AG08395 (cell line): ENCODE data around the gene PTPMT1.

ENCODE experiments used
- DNase-seq: peaks from one replicate; pipeline ENCODE4 v3.0.0; 2012; ENCODE audit warnings: mixed read lengths, low spot score

The PTPMT1 gene

GRCh38 chr11:47583844-47584243, 18.4 kb downstream of the PTPMT1 start:
- DNase-seq, result no peak

- DNase-seq, result no peak
Observed at GRCh38 chr11:47586098-47586855, 20.9 kb downstream of the PTPMT1 start, which contains the start of gene FAM180B. TSS of gene FAM180B (plus strand) at chr11:47586678. CDS start at chr11:47586769, 91 bp downstream.

- no peak for DNase-seq
Observed at GRCh38 chr11:47587039-47587716, 21.8 kb downstream of the PTPMT1 start.

DNA sequence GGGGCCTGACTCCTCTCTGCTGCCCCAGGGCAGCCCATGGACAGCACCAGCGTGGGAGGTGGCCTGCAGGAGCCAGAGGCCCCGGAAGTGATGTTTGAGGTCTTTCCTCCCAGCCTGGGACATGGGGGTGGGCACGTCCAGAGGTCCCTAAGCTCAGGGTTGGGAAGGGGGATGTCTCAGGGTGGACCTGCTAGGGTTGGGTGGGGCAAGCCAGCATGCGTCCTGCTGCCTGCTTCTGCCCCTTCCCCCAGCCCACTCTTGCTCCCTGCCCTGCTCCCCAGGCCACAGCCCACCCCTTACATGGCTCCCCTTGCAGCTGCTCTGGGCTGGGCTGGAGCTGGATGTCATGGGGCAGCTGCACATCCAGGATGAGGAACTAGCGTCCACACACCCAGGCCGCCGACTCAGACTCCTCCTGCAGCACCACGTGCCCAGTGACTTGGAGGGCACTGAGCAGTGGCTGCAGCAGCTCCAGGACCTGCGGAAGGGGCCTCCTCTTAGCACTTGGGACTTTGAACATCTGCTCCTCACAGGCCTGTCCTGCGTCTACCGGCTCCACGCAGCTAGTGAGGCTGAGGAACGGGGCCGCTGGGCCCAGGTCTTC, 22.4 kb downstream of the PTPMT1 start:
- DNase-seq, result no peak

- DNase-seq, result no peak
Observed at GRCh38 chr11:47589118-47589517, 23.7 kb downstream of the PTPMT1 start.

DNA sequence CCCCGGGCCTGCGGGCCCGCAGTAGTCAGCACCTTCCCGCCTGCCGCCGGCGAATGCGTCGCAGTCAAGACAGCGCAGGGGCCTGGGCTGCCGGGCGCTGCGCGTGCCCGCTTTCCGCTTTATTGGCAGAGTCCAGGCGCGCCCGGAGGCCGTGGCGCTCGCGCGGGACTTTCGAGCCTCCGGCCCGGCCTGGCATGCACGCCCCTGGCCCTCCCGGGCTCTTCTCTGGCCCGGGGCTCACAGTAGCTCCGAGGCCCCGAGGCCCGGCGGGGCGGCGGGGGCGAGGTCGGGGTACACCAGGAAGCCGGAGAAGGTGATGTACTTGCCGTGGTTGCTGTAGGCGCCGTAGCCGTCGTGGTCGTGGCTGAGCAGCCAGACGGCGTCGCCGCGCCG, 24.2 kb downstream of the PTPMT1 start:
- DNase-seq, result no peak

DNA sequence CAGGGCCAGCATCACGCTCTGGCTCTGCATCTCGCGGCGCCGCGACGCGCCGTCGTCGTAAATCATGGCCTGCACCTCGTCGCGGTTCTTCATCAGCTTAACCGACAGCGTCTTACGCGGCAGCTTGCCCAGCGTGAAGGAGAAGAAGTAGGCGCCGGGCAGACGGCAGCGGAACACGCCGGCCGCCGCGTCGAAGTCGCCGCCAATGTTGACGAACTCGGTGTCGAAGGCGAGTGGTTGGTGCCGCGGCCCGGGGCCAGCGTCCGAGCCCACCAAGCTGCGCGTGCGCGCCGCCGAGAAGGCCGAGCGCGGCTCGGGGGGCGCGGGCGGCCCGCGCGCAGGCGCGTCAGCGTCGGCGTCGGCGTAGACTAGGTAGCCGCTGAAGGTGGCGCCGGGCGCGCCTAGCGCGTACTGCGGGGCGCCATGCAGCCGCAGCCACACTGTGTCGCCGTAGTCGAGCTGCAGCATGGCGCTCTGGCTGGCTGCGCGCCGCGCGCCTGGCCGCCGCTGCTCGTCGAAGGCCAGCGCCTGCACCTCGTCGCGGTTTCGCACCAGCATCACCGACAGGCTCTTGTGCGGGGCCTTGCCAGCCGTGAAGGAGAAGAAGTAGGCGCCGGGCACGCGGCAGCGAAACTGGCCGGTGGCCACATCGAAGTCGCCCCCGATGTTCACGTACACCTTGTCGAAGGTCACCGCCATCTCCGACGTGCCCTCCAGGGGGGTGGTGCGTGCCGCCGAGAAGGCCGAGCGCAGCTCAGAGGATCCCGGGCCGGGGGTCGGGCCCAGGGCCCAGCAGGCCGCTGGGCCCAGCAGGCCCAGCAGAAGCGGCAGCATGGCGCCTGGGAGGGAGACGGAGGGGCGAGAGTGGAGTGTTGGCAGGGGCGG, 24.8 kb downstream of the PTPMT1 start:
- DNase-seq, result no peak

DNA sequence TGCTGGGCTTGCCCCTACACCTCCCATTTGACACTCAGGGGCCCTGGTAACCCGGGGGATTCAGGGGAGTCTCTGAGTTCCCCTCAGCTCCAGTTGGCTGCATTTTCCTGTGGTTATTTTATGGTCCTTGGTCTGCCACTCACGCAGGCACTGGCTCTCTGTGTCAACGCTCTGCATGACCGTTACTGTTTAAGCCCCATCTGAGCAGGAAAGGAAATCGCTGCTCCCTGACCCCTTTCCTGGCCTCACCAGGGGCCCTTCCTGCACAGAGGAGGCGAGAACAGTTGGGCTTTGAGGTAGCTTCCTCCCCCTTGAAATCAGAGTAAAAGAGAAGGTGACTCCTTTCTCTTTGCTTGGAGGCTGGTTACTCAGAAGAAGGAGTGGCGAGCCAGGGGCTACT, 26.4 kb downstream of the PTPMT1 start:
- DNase-seq, result no peak

- DNase-seq, result no peak
Observed at GRCh38 chr11:47592251-47592650, 26.9 kb downstream of the PTPMT1 start.

- no peak for DNase-seq
Observed at GRCh38 chr11:47592970-47593369, 27.6 kb downstream of the PTPMT1 start.

- no peak for DNase-seq
Observed at GRCh38 chr11:47593492-47593933, 28.1 kb downstream of the PTPMT1 start.

GRCh38 chr11:47593934-47594855, 28.8 kb downstream of the PTPMT1 start, which contains the start of gene C1QTNF4:
TSS of gene C1QTNF4 (minus strand) at chr11:47594411. CDS start at chr11:47590810, 3,601 bp downstream.
- no peak for DNase-seq

- DNase-seq, result no peak
Observed at GRCh38 chr11:47595029-47595428, 29.6 kb downstream of the PTPMT1 start.

GRCh38 chr11:47595967-47596366, 30.6 kb downstream of the PTPMT1 start:
- no peak for DNase-seq

DNA sequence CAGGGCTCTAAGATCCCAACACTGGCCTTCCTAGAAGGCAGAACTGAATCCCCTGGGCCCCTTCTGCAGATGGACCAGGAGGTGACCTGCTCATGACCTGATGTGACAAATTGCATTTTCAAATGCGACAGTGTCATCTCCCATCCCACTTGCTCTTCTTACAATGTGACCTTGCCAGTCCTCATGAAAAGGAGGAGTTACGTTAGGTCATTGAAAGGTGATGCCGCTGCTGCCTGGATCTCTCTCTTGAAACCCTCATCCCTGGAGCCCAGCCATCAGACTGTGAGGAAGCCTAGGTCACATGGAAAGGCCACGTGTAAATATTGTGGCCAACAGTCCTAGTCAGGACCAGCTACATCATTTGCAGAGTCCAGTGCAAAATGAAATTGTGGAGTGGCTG, 34.5 kb downstream of the PTPMT1 start:
- DNase-seq, result no peak

GRCh38 chr11:47603295-47603694, 37.9 kb downstream of the PTPMT1 start:
- DNase-seq, result peak; percentile 46

DNA sequence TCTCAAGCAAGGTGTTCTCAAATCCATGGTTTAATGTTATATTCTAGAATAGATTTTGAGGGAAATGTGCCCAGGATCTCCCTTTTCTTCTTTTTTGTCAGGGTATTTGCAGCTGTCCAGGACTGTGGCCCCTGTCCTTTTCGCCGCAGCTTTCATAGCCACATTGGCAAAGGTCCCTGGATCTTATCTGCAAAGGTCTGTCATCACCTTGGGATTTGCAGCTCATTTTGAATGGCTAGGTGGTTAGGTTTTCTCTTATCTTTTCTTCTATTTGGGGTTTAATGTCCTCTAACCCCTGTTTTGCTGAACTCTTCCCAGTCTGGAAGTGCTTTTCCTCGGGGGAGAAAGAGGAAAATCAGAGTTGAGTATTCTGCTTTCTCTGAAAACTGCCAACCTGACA, 40.5 kb downstream of the PTPMT1 start:
- DNase-seq, result no peak

GRCh38 chr11:47606731-47607130, 41.3 kb downstream of the PTPMT1 start:
- DNase-seq, result no peak

- peak; percentile 86 for DNase-seq
Observed at GRCh38 chr11:47607380-47607779, 42.0 kb downstream of the PTPMT1 start.

DNA sequence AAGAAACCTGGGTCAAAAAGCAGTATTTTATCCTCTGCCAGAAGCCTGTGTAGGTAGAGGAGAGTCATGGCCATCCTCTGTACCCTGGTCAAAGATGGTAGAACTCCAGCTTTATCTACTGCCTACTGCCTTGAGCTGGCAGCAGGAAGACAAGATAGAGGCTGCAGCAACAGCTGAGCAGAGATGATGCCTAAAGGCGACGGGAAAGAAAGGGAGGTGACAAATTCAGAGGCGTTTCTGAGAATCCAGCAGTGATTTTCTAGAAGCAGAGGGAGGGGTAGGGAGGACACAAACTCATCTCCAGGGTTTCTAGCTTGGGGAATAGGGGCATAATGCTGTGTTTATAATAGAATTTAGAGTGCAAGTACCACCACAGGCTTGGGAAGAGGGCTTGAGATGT, 44.3 kb downstream of the PTPMT1 start:
- DNase-seq, result no peak

GRCh38 chr11:47611348-47611794, 46.0 kb downstream of the PTPMT1 start:
- no peak for DNase-seq
